GM18499 (cell line): Measurements from ENCODE around the gene ATP12A.

Experiments
- ATAC-seq: cut with Tn5 transposase; IDR thresholded peaks from one replicate; pipeline ENCODE4 v1.9.1; 2021; ENCODE audit warnings: moderate number of reproducible peaks; ENCODE audit not compliant: insufficient read depth, unreplicated experiment

The ATP12A gene

DNA sequence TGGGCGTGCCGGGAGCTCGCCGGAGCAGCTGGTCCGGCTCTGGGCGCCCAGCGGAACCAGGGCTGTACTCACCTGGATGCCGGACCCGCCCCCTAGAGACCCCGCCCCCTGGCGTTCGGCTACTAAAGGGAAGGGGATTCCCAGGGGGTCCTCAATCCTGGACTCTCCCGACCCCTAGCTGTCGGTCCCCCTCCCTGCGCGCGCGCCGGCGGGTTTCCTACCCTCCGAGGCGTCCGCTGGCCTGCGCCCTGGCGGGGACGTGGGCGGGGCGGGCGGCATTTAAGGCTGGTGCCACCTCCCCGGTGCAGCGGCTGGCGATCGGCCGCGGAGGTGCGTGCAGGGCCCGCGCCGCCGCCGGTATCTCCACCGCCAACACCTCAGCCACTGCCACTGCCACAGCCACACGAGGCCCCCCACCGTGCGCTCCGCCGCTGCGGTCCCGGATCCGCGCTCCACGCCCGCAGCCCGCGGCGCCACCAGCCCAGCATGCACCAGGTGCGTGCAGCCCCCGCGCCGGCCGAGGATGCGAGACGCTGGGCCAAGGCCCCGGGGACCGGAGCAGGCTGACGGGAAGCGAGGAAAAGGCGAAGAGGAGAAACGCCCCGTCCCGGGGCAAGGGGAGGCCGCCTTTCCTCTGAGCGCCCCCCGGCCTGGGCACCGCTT, at the start of gene ATP12A:
Gene ATP12A (plus strand): TSS at position 151 of the 663 bp plus-strand sequence. CDS start 336 bp downstream, at position 487.
- no peak for ATAC-seq

DNA sequence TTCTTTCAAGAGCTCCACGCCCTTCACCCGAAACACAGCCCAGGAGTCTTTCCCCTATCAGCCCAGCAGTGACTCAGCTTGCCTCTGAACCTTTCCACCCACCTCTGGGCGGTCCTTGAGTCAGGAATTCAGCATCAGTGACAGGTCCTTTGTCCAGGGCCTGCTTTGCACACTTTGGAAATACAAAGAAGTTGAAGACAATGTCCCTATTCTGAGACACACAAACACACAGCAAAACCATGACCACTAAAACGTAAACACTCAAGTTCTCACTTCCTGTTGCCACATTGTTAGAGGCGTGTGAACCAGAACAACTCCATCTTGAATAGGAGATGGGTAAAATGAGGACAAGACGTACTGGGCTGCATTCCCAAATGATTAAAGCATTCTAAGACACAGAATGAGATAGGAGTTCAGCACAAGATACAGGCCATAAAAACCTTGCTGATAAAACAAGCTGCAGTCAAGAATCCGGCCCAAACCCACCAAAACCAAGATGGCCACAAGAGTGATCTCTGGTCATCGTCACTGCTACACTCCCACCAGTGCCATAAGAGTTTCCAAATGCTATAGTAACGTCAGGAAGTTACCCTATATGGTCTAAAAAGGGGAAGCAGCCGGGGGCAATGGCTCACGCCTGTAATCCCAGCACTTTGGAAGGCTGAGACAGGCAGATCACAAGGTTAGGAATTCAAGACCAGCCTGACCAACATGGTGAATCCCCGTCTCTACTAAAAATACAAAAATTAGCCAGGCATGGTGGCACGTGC, 49.2 kb upstream of the ATP12A start:
- no peak for ATAC-seq

DNA sequence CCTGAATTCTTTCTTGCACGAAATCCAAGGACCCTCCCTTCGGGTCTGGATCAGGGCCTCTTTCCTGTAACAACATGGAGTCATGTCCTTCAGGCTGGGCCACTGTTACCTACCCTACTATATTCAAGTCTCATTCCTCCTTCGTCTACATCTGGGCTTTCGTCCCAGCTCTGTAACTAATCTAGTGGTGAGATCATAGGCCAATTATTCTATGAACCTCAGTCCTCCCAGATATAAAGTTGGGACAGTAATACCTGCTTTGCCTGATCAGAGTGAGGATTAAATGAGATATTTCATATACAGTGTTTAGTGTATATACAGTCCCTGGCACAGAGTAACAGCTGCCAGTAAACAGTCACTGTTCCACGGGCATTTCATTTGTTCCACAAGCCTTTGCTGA, 48.3 kb upstream of the ATP12A start:
- no peak for ATAC-seq

DNA sequence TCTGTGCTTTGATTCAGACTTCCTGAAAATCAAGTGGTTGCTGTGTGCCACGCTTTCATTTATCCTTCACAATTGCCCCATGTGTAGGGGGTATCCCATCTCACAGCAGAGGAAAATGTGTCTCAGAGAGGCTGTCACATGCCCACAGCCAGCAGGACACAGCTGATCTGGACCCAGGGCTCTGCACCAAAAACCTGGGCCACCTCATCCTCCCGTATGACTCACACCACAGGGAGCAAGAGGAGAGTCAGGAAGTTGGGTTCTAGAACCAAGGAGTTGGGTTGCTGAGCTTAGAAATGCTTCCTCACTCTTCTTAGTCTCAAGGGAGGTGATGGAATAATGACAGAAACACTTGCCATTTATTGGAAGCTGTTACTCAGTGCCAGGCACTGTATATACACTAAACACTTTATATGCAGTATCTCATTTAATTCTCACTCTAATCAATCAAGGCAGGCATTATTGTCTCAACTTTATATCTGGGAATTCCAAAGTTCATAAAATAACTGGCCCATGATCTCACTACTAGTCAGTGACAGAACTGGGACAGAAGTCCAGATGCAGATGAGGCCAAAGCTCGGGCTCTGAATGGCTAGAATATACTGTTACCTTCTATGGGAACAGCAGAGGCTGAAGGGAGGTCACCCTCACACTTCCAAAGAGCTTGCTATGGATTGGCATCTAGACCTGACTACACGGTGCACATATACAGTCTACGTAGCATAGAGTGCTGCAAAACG, 47.7 kb upstream of the ATP12A start:
- no peak for ATAC-seq

DNA sequence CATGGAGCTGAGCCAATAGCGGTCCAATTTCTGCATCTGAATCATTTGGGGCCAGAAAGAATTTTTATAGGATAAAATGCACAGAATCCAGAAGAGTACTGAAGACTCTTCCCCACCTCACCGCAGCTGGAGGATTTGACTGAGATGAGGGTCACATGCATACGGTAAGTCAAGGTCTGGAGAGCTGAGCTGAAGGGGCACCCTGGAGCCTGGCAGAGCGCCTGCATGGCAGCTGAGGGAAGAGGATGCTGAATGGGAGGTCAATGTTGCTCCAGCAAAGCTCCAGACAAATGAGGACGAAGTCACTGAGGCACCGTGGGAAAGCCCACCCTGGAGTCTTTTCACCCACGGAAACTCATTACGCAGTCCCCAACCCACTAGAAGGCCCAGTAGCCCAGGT, 43.4 kb upstream of the ATP12A start:
- no peak for ATAC-seq

DNA sequence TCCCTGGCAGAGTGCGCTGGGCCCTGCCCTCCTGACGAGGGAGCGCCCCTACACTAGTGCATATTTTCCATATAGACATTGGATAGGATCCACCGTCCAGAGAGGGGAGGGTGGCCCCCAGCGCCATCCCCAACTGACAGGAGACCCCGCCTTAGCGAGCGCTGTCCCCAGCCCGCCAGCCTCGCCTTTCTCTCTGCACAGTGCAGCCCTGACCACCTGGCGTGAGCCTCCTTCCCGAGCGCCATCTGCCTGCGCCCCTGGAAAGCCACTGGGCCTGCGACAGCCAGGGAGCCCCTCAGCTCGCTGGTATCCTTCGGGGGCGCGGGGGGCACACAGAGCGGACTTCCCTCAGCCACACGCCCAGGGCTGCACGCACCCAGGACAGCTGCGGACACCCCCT, 42.1 kb upstream of the ATP12A start:
- ATAC-seq = no peak

DNA sequence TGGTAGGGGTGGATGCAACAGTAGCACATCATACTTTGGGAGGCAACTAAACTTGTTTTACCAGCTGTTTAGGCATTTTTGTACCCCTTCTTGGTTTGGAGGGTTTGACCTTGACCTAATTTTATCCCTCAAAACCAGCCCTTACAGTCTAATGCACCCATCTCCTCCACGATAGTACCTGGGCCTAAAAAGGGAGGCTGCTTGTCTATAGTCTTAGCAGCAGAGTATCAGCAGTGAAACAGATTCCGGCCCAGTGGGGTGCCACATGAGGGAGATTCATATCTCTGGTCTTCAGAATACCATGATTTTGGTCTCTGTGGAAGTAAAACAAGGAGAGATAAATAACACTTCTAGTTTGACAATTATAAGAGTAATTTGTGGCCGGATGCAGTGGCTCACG, 39.5 kb upstream of the ATP12A start:
- ATAC-seq = no peak

DNA sequence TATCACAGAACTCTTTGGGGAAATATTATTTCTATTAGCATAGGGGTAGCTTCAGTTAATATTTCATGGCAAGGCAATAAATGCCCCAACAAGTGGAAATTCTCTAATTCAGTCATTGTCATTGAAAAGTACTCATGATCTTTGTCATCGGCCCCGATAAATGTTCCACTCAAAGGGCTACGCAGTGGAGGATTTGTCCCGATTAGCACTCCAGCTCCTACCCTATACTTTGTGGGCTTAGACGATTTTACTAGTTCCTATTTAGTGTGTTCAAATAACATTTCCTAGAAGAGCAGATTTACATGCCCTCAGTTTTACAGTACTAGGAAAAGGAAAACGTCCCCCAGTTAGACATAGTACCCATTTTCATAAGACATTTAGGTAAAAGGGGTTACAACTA, 38.0 kb upstream of the ATP12A start:
- ATAC-seq = no peak

DNA sequence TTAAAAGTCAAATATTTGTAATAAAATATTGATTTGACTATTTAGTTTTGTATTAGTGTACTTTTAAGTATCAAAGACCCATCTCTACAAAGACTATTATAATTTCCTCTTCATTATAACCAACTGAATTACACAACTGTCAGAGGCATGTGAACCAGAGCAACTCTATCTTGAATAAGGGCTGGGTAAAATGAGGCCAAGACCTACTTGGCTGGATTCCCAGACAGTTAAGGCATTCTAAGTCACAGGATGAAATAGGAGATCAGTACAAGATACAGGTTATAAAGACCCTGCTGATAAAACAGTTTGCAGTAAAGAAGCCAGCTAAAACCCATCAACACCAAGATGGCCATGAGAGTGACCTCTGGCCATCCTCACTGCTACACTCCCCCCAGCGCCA, 36.2 kb upstream of the ATP12A start:
- ATAC-seq = no peak

DNA sequence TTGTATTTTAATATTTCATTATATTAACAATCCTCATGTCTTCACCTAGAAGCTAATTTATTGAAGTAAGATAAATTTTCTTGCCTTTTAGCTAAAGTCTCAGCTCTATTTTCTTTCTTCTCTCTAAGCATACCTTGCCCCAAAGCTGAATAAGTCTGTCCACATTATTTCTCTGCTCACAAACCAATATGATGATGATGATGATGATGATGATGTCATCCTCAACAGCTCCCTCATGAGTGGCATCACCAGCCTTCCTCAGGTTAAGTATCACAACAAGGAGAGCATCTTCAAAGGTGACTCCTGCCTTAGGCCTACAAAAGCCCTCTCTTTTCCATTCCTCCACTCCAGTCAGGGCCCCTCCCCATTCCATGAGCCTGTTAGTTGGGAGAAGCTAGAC, 31.9 kb upstream of the ATP12A start:
- no peak for ATAC-seq

DNA sequence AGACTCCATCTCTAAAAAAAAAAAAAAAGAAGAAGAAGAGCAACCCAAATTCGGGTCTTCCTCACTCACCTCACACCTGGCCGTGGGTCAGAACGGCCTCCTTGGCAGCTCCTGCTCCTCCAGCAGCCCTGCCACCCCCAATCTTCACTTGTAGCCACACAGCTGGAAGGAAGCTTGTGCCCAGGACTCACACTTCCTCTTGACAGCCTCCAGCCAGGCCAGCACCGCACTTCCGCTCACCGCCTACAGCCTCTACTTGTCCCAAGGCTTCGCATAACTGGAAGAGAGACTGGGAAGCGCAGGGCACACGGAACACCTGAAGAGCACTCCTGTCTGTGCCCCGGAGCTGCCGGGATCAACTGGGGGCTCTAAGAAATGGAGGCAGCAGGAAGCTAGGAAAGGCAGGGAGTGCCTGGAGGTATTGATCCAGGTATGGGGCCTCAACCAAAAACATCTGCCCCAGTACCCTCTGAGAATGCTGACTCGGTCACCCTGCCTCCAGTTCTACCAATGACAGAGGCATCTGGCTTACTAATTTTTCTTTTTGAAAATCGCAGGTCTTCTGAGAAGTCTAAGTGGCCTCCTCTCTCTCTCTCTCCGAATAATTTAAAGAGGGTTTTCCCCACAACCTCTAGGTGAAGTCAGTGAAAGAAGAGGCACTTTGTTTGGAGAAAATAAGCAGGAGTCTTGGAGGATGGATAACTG, 31.1 kb upstream of the ATP12A start:
- ATAC-seq = no peak

DNA sequence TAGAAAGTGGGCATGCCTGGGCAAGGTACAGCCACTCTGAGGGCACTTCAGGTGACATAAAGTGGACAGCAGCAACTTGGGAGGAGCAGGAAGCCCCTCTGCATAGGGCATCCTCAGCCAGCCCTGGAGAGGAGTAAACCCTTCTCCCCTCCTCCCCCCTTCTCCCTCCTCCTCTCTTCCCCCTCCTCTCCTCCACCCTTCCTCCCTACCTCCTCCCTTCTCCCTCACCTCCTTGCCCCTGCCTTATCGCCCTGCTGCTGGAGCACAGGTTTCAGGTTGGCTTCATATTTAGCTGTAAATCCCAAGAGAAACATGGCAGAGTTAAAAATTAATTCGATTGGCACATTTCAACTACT, 30.5 kb upstream of the ATP12A start:
- ATAC-seq = no peak

DNA sequence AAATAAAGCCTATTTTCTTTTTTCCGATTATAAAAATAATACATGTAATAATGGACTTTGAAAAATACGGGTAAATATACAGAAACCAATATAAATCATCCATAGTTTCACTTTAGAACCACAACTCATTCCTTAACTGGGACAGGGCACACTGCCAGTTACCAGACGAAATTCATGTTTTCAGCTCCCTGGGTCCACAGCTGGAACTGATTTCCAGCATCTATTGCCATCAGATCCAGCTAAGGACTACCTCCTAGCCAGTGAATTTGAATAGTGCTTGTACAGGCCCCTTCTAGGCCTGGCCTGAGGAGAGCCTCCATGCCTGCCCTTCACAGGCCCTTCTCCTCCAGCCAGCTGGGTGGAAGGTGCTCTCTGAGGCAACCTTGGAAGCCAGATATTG, 30.0 kb upstream of the ATP12A start:
- ATAC-seq = no peak

DNA sequence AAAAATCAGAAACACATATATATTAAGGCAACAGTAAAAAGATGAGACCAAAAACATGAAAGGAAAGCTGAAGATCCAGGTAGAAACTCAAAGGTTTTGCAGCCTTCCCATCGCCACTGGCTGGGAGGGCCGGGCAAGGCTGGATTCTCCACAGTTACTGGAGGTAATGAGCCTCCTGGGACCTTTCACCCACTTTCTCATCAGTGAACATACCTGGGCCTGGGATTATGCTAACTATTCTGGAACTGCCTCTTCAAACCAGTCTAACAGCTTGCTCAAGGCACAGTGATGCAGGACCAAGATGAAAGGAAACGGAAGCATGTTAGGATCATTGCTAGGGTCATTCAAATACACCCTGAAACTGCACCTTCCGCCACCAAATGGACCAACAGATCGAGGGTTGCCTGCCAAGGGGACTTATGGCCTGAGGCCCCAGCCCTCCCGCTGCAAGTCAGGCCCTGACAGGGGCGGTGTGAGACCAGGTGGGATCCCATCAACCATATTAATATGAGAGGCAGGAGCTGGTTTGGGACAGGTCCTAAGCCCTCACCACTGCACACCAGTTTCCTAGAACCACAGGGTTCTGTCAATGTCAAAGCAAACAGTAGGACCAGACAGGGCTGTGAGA, 28.4 kb upstream of the ATP12A start:
- ATAC-seq = no peak

DNA sequence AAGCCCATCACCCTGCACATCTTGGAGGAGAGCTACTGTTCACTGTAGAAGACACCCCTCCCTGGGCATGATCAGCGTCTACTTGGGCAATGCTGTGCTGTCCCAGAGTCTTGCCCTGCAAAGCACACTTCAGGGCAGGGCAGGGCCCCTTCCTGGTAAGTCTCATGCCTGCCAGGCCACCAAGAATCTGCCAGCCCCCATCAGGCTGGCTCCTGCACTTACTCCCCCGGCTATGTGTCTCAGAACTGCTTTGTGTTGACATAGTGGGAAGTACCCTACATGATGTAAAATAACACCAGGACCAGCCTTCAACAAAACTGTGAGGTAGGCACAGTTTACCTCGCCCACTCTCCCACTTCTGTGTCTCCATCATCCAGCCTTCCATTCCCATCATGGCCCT, 27.8 kb upstream of the ATP12A start:
- no peak for ATAC-seq

DNA sequence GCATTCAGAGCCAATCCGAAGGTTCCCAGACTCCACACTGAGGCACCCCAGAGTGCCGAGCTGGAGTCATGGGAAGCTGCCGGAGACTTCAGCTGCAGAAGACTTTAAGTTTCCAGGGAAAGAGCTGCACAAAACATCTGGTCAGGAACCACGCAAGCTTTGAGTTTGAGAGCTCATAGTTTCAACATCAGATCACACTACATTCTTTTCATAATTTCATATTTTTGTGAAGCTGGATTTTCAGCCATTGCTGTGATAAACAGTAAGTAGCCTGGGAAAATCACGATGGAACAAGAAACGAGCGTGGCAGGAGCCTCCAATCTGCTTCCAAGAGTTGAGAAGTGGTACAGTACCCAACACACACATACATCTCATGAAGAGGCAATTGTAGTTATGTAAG, 25.5 kb upstream of the ATP12A start:
- no peak for ATAC-seq

DNA sequence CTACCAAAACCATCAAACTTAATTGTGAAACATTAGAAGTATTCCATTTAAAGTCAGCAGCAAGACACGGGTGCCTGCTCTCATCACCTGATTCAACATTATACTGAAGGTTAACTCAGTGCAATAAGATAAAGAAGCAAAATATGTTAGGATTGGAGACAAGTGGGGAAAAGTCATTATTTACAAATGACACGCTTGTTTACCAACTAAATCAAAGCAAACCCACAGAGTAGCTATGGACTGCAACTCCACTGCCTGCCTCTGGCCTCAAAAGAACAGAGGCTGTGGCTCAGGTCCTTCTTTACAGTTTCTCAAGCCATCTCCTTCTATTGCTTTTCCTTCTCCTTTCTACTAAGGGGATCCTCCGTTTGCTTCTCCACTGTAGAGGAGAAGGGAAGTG, 21.0 kb upstream of the ATP12A start:
- no peak for ATAC-seq

DNA sequence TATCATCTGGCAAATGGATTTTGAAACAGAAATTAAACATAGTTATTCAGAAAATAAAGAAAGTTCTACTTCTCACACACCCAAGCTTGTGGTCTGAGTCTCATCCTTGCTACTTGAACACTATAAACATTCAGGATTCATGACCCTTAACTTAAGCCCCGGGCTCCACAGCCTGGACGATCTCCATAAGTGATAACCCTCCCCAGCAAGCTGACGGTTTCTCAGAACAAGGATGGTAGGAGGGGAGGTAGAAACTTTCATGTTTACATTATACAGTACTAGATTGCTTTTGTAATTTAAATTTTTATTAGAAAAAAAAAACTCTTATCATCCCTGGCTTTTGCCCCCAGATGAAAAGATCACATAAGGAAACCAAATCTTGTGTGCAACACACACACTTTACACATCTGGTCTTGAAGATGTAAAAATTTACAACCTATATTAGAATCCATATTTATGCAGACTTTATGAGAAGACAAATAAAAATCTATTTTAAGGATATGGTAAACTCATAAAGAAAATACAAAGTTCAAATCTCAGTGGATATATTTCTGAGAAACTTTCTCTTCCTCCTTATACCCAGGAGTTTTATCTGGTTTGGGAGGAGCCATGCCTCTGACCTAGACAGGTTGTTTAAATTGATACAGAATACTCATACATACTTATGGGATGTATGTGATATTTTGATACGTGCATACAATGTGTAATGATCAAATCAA, 20.0 kb upstream of the ATP12A start:
- no peak for ATAC-seq

DNA sequence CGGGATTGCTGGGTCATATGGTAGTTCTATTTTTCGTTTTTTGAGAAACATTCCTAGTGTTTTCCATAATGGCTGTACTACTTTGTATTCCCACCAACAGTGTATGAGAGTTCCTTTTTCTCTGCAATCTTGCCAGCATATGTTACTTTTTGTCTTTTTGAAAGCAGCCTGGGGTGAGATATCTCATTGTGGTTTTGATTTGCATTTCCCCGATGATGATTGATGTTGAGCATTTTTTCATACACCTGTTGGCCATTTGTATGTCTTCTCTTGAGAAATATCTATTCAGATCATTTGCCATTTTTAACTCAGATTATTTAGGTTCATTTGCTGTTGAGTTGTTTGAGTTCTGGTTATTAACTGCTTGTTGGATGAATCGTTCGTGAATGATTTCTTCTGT, 18.5 kb upstream of the ATP12A start:
- no peak for ATAC-seq
